OCI-LY7 (cell line): Measurements from ENCODE around the gene CEP70. TPM values are rescaled to one million over a fixed set of nuclear protein-coding genes. Genes with fewer than 3 reads are reported as not detected.
A peak's percentile ranks its signal among the peaks of the same experiment; 100 is the strongest.

ENCODE experiments used
- BruUV-seq: library from RNA; stranded (reverse); fragments of 400-500 nt; replicated peaks from 2 replicates; lab custom pipeline; 2021; lab: Mats Ljungman, UMichigan
- CTCF ChIA-PET: fragments of 300-600 bp; sonication (Branson Sonifier 250); formaldehyde crosslinking; loops from one replicate; lab custom pipeline; 2022; ENCODE audit warnings: antibody characterized with exemption; ENCODE audit not compliant: unreplicated experiment; lab: Charles Lee
- POLR2A ChIA-PET: fragments of 300-600 bp; sonication (Branson Sonifier 250); formaldehyde crosslinking; loops from one replicate; lab custom pipeline; 2022; ENCODE audit warnings: antibody characterized with exemption; lab: Charles Lee
- DNase-seq: peaks from one replicate; pipeline ENCODE4 v3.0.0-alpha.2; 2015; ENCODE audit warnings: low spot score
- H2AFZ ChIP-seq: fragments of 200-600 bp; sonication (generic), shearing (Covaris generic); 2 replicates; pipeline ENCODE4 v1.6.1; 2014; ENCODE audit warnings: mild to moderate bottlenecking, antibody characterized with exemption, low read length, moderate library complexity
- H3K27ac ChIP-seq: fragments of 200-600 bp; sonication (generic); 2 replicates; pipeline ENCODE4 v1.5.1; 2014; ENCODE audit warnings: mixed run types, low read depth, mild to moderate bottlenecking, moderate library complexity, low read length, inconsistent platforms; ENCODE audit not compliant: poor library complexity, severe bottlenecking
- H3K36me3 ChIP-seq: fragments of 200-600 bp; sonication (generic); 2 replicates; pipeline ENCODE4 v1.6.1; 2014; ENCODE audit warnings: mild to moderate bottlenecking, antibody characterized with exemption, low read length, moderate library complexity, mixed read lengths; ENCODE audit not compliant: insufficient read depth
- H3K4me1 ChIP-seq: fragments of 200-600 bp; sonication (generic); 2 replicates; pipeline ENCODE4 v1.5.1; 2014; ENCODE audit warnings: mild to moderate bottlenecking, low read length; ENCODE audit not compliant: insufficient read depth, poor library complexity, severe bottlenecking
- H3K4me2 ChIP-seq: fragments of 200-600 bp; sonication (generic); 2 replicates; pipeline ENCODE4 v1.6.1; 2014; ENCODE audit warnings: mild to moderate bottlenecking, low read length
- H3K4me3 ChIP-seq: fragments of 200-600 bp; sonication (generic); 2 replicates; pipeline ENCODE4 v1.5.1; 2014; ENCODE audit warnings: mild to moderate bottlenecking, low read depth, low read length; ENCODE audit not compliant: poor library complexity, severe bottlenecking
- H3K79me2 ChIP-seq: fragments of 200-600 bp; sonication (generic); 2 replicates; pipeline ENCODE4 v1.6.1; 2016; ENCODE audit warnings: low read depth, mild to moderate bottlenecking, low read length, moderate library complexity, mixed read lengths; ENCODE audit not compliant: insufficient read depth
- H3K9me2 ChIP-seq: fragments of 200-600 bp; sonication (generic); 2 replicates; pipeline ENCODE4 v1.6.1; 2016; ENCODE audit warnings: mild to moderate bottlenecking, low read length, mixed read lengths; ENCODE audit not compliant: insufficient read depth
- H3K9me3 ChIP-seq: fragments of 200-600 bp; sonication (generic); 2 replicates; pipeline ENCODE4 v1.6.1; 2014; ENCODE audit warnings: mild to moderate bottlenecking, mixed run types, low read length, mixed read lengths
- H4K20me1 ChIP-seq: fragments of 200-600 bp; sonication (generic); 2 replicates; pipeline ENCODE4 v1.6.1; 2014; ENCODE audit warnings: mild to moderate bottlenecking, antibody characterized with exemption, low read length, moderate library complexity, mixed read lengths; ENCODE audit not compliant: insufficient read depth
- CTCF ChIP-seq: fragments of 200-600 bp; sonication (generic); conservative IDR thresholded peaks from 2 replicates; pipeline ENCODE4 v1.5.1; 2014; ENCODE audit warnings: mild to moderate bottlenecking, antibody characterized with exemption, low read length, moderate library complexity, mixed read lengths
- EZH2phosphoT487 ChIP-seq: fragments of 200-600 bp; sonication (generic); IDR thresholded peaks from 2 replicates; pipeline ENCODE4 v1.6.1; 2018; ENCODE audit warnings: low read depth, borderline replicate concordance, mild to moderate bottlenecking, mixed run types, antibody characterized with exemption, low read length, moderate library complexity, mixed read lengths
- intact Hi-C: fragments of 100-400 bp; cut with micrococcal nuclease; formaldehyde crosslinking; loops from one replicate; pipeline ENCODE4 v1.10.0; 2022; ENCODE audit not compliant: unreplicated experiment
- total RNA-seq, 2 experiments: library from RNA; depleted of rRNA in 1 of 2; stranded (reverse); fragments of >200 nt in 1 of 2; shearing (Covaris generic) in 1 of 2; gene quantifications; 2 replicates each; pipeline ENCODE4 v1.2.3, GENCODE V29; 2014 to 2022

Gene CEP70
- total RNA-seq, 2 experiments from 2014 or later = 29.2 to 32.3 TPM

DNA sequence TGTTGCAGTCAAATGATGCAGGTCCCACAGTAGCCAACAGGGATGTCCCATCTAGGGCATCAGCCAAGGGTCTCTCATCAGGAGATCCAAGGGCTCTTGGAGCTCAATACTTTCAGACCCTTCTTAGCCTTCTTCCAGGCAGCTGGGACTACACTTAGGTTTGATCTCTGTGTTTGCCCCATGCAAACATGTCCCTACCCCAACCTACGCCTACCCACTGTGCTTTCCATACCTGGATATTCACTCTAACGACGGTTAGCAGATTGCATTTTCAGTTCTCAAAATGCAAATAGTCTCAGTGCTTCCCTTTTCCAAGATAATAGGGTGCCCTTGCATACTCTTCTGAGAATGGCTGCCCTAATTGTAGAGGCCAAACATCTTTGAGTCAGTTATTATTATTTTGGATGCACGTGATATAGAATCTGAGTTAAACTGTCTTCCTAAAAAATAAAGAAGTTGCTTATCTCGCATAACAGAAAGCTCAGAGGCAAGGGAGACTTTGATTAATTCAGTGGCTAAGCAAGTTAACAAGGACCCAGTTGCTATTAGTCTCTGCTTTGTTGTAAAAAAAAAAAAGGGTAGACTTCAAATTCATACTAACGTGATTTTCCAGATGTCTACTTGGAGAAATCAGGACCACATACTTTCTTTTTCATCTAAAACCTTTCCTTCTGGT lies 1.0 kb upstream of the CEP70 start:
- Histone ChIP-seq H3K9me2 (no peaks in the 10 kb centered on the region), H3K9me3 (peaks cover 3% of the 10 kb centered on the region; the same call in 1 of the 2 replicates), H3K79me2 (no peaks in the 10 kb centered on the region), H3K36me3 (no peaks in the 10 kb centered on the region), H3K4me3 (peak overlapping the region; percentile 76), H4K20me1 (no peaks in the 10 kb centered on the region), H2AFZ (peak overlapping the region; percentile 98), H3K4me1 (peaks cover 21% of the 10 kb centered on the region), H3K4me2 (peak overlapping the region; percentile 99), H3K27ac (peak overlapping the region; percentile 83)
- no TSS peak for BruUV-seq
- no peak for DNase-seq
- TF ChIP-seq EZH2phosphoT487 (no peak), CTCF (peak; percentile 31; the same call in 1 of the 2 replicates)
- CTCF ChIA-PET = interaction anchor here (0.8 to 2.8 kb wide), 4 partner anchors 318 to 328 kb away, joined by 3 to 37 read pairs (median 4); no protein-coding TSS in a partner anchor
- POLR2A ChIA-PET = interaction anchor here (0.6 to 3.5 kb wide), 11 partner anchors 16 to 1873 kb away, joined by 3 to 18 read pairs (median 3); no protein-coding TSS in a partner anchor
- intact Hi-C loops = loop anchor here (1.0 to 10.0 kb wide), 6 partner anchors 92 to 530 kb away; partner anchors contain the start of genes DBR1 and PIK3CB

DNA sequence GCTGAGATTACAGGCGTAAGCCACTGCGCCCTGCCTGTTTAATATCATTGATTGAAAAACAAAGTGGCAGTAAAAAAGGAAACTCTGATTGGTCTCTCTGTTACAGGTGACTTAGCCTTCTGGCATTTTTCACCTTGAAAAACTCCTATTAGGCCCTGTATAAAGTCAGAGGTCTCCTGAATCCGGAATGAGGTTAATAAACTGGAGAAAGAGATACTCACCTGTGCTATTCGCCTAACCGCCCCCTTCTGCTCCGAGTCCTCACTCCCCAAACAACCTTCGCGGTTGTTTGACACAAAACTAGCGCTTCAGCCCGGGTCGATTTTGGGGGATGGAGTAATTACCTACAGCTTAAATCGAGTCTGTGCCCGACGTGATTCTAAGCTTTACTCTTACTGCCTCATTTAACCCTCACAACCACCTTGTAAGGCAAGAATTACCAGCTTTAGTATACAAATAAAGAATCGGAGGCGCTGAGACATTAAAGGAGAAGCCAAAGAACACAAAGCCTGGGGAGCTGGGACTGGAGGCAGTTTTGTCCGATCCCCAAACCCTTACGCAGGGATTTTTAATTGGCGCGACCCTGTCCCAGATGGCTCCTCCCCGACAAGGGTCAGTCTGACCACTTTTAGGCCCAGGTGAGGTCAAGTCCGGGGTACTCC lies 441 bp downstream of the CEP70 start:
- H2AFZ ChIP-seq = peak overlapping the region; percentile 98
- H3K4me1 ChIP-seq = peaks cover 21% of the 10 kb centered on the region
- H3K36me3 ChIP-seq = no peaks in the 10 kb centered on the region
- peak overlapping the region; percentile 76 for H3K4me3 ChIP-seq
- no peak for TF ChIP-seq EZH2phosphoT487
- TF ChIP-seq CTCF = no peak
- BruUV-seq = TSS peak; percentile 75
- POLR2A ChIA-PET = interaction anchor here (0.6 to 3.5 kb wide), 11 partner anchors 8 to 336 kb away, joined by 3 to 18 read pairs (median 3); no protein-coding TSS in a partner anchor
- CTCF ChIA-PET = interaction anchor here (1.6 to 2.8 kb wide), 2 partner anchors 319 to 322 kb away, joined by 4 to 37 read pairs; no protein-coding TSS in a partner anchor
- no peaks in the 10 kb centered on the region for H3K79me2 ChIP-seq
- no peak for DNase-seq
- peak overlapping the region; percentile 99 for H3K4me2 ChIP-seq
- peak overlapping the region; percentile 83 for H3K27ac ChIP-seq
- peaks cover 3% of the 10 kb centered on the region; the same call in 1 of the 2 replicates for H3K9me3 ChIP-seq
- H4K20me1 ChIP-seq = no peaks in the 10 kb centered on the region
- no peaks in the 10 kb centered on the region for H3K9me2 ChIP-seq
- intact Hi-C loops = loop anchor here (1.0 to 10.0 kb wide), 6 partner anchors 93 to 529 kb away; partner anchors contain the start of genes DBR1 and PIK3CB
